Upper lobe of left lung (tissue), 6 donors: Measurements from ENCODE around the gene TUBAL3. TPM values are rescaled to one million over a fixed set of nuclear protein-coding genes. Genes with fewer than 3 reads are reported as not detected.

Experiments used
- ATAC-seq, 2 donors: fragments of 200-7000 bp; cut with Tn5 transposase; one replicate each; pipeline ENCODE4 v1.9.1; 2022; ENCODE audit warnings: mild to moderate bottlenecking in 2 of 2, moderate library complexity in 2 of 2; ENCODE audit not compliant: low FRiP score in 2 of 2
- DNase-seq, 2 donors: peaks; one replicate each; pipeline ENCODE4 v3.0.0-alpha.2; 2019 to 2020
- H3K27ac ChIP-seq, 4 donors: fragments of 200-600 bp; sonication (generic); one replicate each; pipeline ENCODE4 v1.5.1; 2016 to 2019
- H3K27me3 ChIP-seq, 4 donors: fragments of 200-600 bp; sonication (generic); one replicate each; pipeline ENCODE4 v1.5.1; 2017 to 2019
- H3K36me3 ChIP-seq, 4 donors: fragments of 200-600 bp; sonication (generic); one replicate each; pipeline ENCODE4 v1.5.1; 2016 to 2019
- H3K4me1 ChIP-seq, 4 donors: fragments of 200-600 bp; sonication (generic); one replicate each; pipeline ENCODE4 v1.5.1; 2018 to 2019
- H3K4me3 ChIP-seq, 4 donors: fragments of 200-600 bp; sonication (generic); one replicate each; pipeline ENCODE4 v1.5.1; 2017 to 2019; ENCODE audit warnings: mild to moderate bottlenecking in 2 of 4, moderate library complexity in 1 of 4
- H3K9me3 ChIP-seq, 4 donors: fragments of 200-600 bp; sonication (generic); one replicate each; pipeline ENCODE4 v1.5.1; 2018 to 2019
- CTCF ChIP-seq, 6 experiments: fragments of 450-650 bp in 4 of 6; fragments of 200-600 bp in 2 of 6; sonication (generic) in 2 of 6; IDR thresholded peaks; one replicate each; pipeline ENCODE4 v1.5.1; 2016 to 2019; ENCODE audit warnings: antibody characterized with exemption in 6 of 6
- EP300 ChIP-seq, 4 donors: sonication (generic); formaldehyde crosslinking; IDR thresholded peaks; one replicate each; pipeline ENCODE4 v1.5.1; 2017; ENCODE audit warnings: antibody characterized with exemption in 4 of 4, control low read depth in 2 of 4
- POLR2A ChIP-seq, 4 donors: fragments of 450-650 bp; IDR thresholded peaks; one replicate each; pipeline ENCODE4 v1.5.1; 2016 to 2017; ENCODE audit warnings: antibody characterized with exemption in 4 of 4, mild to moderate bottlenecking in 2 of 4
- POLR2AphosphoS5 ChIP-seq, 2 donors: sonication (generic); formaldehyde crosslinking; IDR thresholded peaks; one replicate each; pipeline ENCODE4 v1.5.1; 2017; ENCODE audit warnings: antibody characterized with exemption in 2 of 2
- WGBS, 2 donors: methylation state at CpG; one replicate each; pipeline ENCODE4 v1.1.5; 2017 to 2018; 5-methylcytosine and 5-hydroxymethylcytosine counted together
- total RNA-seq, 6 donors: library from RNA; depleted of rRNA in 4 of 6; stranded (reverse); fragments of >200 nt in 4 of 6; gene quantifications; one replicate each; pipeline versions ENCODE4 v1.1.0 to v1.2.1, GENCODE V29; 2016 to 2021
- donor health status: DM: no; HTN: no; CAD: no; lungs with moderate emphysema.
- donor health status: DM: no; HTN: yes; CAD: no; lungs with severe emphysema.

The TUBAL3 gene
- total RNA-seq, 6 donors from 2014 or later: 0.59 TPM; not detected in 5

GRCh38 chr10:5356302-5356763 is 48.3 kb downstream of the TUBAL3 start:
- no peaks in the 10 kb centered on the region for H3K9me3 ChIP-seq
- WGBS, 2 donors: 79 to 81% methylated on average over 4 of the region's 4 CpGs
- no peak for ATAC-seq
- H3K4me3 ChIP-seq: no peak overlapping the region
- no peaks in the 10 kb centered on the region for H3K4me1 ChIP-seq
- H3K27ac ChIP-seq: no peak overlapping the region
- no peaks in the 10 kb centered on the region for H3K36me3 ChIP-seq
- no peaks in the 10 kb centered on the region for H3K27me3 ChIP-seq
- no peak for TF ChIP-seq CTCF (IDR thresholded peaks at IDR 0.05)
- no peak for TF ChIP-seq POLR2AphosphoS5 (IDR thresholded peaks at IDR 0.05)
- no peak for TF ChIP-seq EP300 (IDR thresholded peaks at IDR 0.05)
- TF ChIP-seq POLR2A (IDR thresholded peaks at IDR 0.05): no peak
- DNase-seq: no peak

DNA sequence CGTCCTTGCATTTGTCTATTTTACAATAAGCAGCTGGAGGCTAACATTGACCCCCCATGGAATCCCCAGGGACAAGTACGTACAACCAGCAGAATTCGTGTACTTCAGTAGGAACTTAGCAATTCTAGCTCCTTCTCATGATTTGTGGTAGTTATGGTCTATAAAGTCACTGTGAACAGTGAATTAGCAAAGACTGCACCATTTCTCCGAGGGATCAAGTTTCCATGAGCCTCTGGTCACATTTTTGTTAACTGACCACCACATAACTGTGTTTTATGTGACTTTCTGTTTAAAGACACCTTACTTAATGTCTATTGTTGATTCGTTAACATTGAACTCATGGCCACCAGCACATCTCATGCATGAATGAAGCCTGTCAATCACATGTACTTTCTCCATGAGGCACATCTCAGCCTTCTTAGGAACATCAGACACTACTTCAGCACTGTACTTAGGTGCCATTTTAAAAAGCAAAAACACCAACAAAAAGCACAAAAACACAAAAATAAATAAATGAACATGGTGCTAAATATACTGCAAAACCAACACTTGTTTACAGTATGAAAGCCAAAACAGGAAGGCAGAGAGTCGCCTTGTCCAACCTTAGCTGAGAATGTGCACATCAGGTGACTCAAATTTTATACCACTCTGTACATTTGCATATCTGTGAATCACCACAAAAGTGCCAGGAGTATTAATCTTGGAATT is 48.9 kb downstream of the TUBAL3 start:
- ATAC-seq (no peak), DNase-seq (no peak)
- no peaks in the 10 kb centered on the region for H3K27me3 ChIP-seq
- H3K36me3 ChIP-seq: no peaks in the 10 kb centered on the region
- H3K27ac ChIP-seq: no peak overlapping the region
- no peaks in the 10 kb centered on the region for H3K9me3 ChIP-seq
- H3K4me1 ChIP-seq: no peaks in the 10 kb centered on the region
- WGBS, 2 donors: 89 to 91% methylated on average over 6 of the region's 6 CpGs
- no peak overlapping the region for H3K4me3 ChIP-seq
- TF ChIP-seq POLR2AphosphoS5 (IDR thresholded peaks at IDR 0.05): no peak
- no peak for TF ChIP-seq CTCF (IDR thresholded peaks at IDR 0.05)
- no peak for TF ChIP-seq EP300 (IDR thresholded peaks at IDR 0.05)
- TF ChIP-seq POLR2A (IDR thresholded peaks at IDR 0.05): no peak

GRCh38 chr10:5354068-5354467 is 50.6 kb downstream of the TUBAL3 start:
- no peaks in the 10 kb centered on the region for H3K9me3 ChIP-seq
- 55 to 61% methylated on average over 3 of the region's 3 CpGs for WGBS, 2 donors
- ATAC-seq: no peak
- no peak for DNase-seq
- no peaks in the 10 kb centered on the region for H3K27me3 ChIP-seq
- no peak overlapping the region for H3K27ac ChIP-seq
- no peaks in the 10 kb centered on the region for H3K36me3 ChIP-seq
- no peak for TF ChIP-seq CTCF (IDR thresholded peaks at IDR 0.05)
- TF ChIP-seq POLR2AphosphoS5 (IDR thresholded peaks at IDR 0.05): no peak
- TF ChIP-seq POLR2A (IDR thresholded peaks at IDR 0.05): no peak
- no peak for TF ChIP-seq EP300 (IDR thresholded peaks at IDR 0.05)
- no peaks in the 10 kb centered on the region for H3K4me1 ChIP-seq
- no peak overlapping the region for H3K4me3 ChIP-seq

DNA sequence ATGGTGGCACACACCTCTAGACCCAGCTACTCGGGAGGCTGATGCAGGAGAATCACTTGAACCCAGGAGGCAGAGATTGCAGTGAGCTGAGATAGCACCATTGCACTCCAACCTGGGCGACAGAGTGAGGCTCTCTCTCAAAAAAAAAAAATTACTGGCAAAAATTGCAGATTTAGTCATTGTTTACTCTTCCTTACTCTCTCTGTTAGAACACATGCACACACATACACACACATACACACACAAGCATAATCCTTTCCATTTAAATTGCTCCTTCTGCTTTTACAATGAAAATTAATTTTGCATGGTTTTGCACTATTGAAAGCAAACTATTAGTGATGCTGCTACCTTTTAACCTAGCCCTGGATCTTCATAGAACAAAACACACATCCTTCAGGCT is 55.3 kb downstream of the TUBAL3 start:
- no peaks in the 10 kb centered on the region for H3K4me1 ChIP-seq
- WGBS, 2 donors: 56 to 71% methylated on average over 2 of the region's 2 CpGs

More for the DNA sequence above, 55.3 kb downstream of the TUBAL3 start:
- H3K27ac ChIP-seq: no peak overlapping the region
- no peak overlapping the region for H3K4me3 ChIP-seq
- H3K36me3 ChIP-seq: no peaks in the 10 kb centered on the region
- TF ChIP-seq POLR2AphosphoS5 (IDR thresholded peaks at IDR 0.05) (no peak), POLR2A (IDR thresholded peaks at IDR 0.05) (no peak), CTCF (IDR thresholded peaks at IDR 0.05) (no peak), EP300 (IDR thresholded peaks at IDR 0.05) (no peak)
- no peaks in the 10 kb centered on the region for H3K9me3 ChIP-seq
- H3K27me3 ChIP-seq: no peaks in the 10 kb centered on the region
- DNase-seq (no peak), ATAC-seq (no peak)
